ENCODE data around the gene PCGF6.

DNA sequence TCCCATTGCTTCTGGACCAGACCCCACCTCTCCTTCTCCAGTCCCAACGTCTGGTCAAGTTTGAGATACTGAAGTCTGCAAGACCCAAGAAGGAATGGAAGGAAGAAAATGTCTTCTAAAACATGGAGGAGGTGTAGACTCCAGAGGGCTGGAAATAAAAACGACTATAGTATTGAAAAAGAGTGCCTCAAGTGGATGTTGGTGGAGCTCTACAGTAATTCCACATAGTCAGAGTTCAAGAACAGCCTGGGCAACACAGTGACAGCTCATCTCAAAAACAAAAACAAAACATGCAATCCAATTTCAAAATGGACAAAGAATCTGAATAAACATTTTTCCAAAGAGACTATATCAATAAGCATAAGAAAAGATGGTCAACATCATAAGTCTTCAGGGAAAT, 2.3 kb upstream of the PCGF6 start:
- TF ChIP-seq, protein P1, sequence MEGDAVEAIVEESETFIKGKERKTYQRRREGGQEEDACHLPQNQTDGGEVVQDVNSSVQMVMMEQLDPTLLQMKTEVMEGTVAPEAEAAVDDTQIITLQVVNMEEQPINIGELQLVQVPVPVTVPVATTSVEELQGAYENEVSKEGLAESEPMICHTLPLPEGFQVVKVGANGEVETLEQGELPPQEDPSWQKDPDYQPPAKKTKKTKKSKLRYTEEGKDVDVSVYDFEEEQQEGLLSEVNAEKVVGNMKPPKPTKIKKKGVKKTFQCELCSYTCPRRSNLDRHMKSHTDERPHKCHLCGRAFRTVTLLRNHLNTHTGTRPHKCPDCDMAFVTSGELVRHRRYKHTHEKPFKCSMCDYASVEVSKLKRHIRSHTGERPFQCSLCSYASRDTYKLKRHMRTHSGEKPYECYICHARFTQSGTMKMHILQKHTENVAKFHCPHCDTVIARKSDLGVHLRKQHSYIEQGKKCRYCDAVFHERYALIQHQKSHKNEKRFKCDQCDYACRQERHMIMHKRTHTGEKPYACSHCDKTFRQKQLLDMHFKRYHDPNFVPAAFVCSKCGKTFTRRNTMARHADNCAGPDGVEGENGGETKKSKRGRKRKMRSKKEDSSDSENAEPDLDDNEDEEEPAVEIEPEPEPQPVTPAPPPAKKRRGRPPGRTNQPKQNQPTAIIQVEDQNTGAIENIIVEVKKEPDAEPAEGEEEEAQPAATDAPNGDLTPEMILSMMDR (IDR thresholded peaks at IDR 0.05), result no peak
- TF ChIP-seq POLR2A (IDR thresholded peaks at IDR 0.05) (no peak), POLR2AphosphoS5 (IDR thresholded peaks at IDR 0.05; ENCODE audit: insufficient read depth in 1 of 2, low read depth in 1 of 2) (no peak)

Measured in vagina (tissue), 2 donors.